Measurements from ENCODE around the gene PATJ.
"Not testable (repeated sequence)": the region's sequence is repeated elsewhere in the genome, so short reads cannot be mapped to it uniquely, and the experiment has no call there.

DNA sequence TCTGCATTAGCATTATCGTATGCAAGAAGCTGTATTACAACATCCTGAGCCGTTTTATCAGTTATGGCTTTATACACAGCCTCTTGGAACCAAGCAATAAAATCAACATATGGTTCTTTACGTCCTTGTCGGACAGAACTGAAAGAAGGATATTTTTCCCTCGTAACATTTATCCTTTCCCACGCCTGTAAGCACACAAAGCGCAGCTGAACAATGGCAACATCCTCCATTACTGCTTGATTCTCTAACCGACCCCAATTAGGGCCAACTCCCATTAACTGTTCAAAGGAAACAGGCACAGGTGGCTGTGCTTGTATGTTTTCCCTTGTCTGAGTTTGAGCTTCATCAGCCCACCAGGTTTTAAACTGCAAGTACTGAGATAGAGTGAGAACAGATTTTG lies 439.9 kb downstream of the PATJ start:
- TF ChIP-seq EZH2 (IDR thresholded peaks at IDR 0.05; ENCODE audit: low read depth, unreplicated experiment); CREB1 (CRISPR knock-in tag; IDR thresholded peaks at IDR 0.05; ENCODE audit: low read depth); POLR2AphosphoS5 (IDR thresholded peaks at IDR 0.05; ENCODE audit: low read depth); EZH2phosphoT487 (IDR thresholded peaks at IDR 0.05; ENCODE audit: unreplicated experiment); JUNB (IDR thresholded peaks at IDR 0.05; ENCODE audit: unreplicated experiment); NANOG (IDR thresholded peaks at IDR 0.05; ENCODE audit: borderline replicate concordance): not testable (repeated sequence)
- TF ChIP-seq, protein P1, sequence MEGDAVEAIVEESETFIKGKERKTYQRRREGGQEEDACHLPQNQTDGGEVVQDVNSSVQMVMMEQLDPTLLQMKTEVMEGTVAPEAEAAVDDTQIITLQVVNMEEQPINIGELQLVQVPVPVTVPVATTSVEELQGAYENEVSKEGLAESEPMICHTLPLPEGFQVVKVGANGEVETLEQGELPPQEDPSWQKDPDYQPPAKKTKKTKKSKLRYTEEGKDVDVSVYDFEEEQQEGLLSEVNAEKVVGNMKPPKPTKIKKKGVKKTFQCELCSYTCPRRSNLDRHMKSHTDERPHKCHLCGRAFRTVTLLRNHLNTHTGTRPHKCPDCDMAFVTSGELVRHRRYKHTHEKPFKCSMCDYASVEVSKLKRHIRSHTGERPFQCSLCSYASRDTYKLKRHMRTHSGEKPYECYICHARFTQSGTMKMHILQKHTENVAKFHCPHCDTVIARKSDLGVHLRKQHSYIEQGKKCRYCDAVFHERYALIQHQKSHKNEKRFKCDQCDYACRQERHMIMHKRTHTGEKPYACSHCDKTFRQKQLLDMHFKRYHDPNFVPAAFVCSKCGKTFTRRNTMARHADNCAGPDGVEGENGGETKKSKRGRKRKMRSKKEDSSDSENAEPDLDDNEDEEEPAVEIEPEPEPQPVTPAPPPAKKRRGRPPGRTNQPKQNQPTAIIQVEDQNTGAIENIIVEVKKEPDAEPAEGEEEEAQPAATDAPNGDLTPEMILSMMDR (conservative IDR thresholded peaks at IDR 0.05; ENCODE audit: low read depth in 2 of 2) = not testable (repeated sequence)
- TF ChIP-seq, protein P2, sequence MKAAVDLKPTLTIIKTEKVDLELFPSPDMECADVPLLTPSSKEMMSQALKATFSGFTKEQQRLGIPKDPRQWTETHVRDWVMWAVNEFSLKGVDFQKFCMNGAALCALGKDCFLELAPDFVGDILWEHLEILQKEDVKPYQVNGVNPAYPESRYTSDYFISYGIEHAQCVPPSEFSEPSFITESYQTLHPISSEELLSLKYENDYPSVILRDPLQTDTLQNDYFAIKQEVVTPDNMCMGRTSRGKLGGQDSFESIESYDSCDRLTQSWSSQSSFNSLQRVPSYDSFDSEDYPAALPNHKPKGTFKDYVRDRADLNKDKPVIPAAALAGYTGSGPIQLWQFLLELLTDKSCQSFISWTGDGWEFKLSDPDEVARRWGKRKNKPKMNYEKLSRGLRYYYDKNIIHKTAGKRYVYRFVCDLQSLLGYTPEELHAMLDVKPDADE (IDR thresholded peaks at IDR 0.05) = not testable (repeated sequence)
- TF ChIP-seq, protein P3, sequence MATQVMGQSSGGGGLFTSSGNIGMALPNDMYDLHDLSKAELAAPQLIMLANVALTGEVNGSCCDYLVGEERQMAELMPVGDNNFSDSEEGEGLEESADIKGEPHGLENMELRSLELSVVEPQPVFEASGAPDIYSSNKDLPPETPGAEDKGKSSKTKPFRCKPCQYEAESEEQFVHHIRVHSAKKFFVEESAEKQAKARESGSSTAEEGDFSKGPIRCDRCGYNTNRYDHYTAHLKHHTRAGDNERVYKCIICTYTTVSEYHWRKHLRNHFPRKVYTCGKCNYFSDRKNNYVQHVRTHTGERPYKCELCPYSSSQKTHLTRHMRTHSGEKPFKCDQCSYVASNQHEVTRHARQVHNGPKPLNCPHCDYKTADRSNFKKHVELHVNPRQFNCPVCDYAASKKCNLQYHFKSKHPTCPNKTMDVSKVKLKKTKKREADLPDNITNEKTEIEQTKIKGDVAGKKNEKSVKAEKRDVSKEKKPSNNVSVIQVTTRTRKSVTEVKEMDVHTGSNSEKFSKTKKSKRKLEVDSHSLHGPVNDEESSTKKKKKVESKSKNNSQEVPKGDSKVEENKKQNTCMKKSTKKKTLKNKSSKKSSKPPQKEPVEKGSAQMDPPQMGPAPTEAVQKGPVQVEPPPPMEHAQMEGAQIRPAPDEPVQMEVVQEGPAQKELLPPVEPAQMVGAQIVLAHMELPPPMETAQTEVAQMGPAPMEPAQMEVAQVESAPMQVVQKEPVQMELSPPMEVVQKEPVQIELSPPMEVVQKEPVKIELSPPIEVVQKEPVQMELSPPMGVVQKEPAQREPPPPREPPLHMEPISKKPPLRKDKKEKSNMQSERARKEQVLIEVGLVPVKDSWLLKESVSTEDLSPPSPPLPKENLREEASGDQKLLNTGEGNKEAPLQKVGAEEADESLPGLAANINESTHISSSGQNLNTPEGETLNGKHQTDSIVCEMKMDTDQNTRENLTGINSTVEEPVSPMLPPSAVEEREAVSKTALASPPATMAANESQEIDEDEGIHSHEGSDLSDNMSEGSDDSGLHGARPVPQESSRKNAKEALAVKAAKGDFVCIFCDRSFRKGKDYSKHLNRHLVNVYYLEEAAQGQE (IDR thresholded peaks at IDR 0.05; ENCODE audit: unreplicated experiment) = not testable (repeated sequence)
